HG03565 (cell line): ENCODE data around the gene CT45A3.
"Not testable (repeated sequence)": the region's sequence is repeated elsewhere in the genome, so short reads cannot be mapped to it uniquely, and the experiment has no call there.

Experiments used
- ATAC-seq: cut with Tn5 transposase; IDR thresholded peaks from one replicate; pipeline ENCODE4 v1.9.1; 2021; ENCODE audit warnings: mild to moderate bottlenecking, moderate library complexity; ENCODE audit not compliant: unreplicated experiment

The CT45A3 gene, protein sequence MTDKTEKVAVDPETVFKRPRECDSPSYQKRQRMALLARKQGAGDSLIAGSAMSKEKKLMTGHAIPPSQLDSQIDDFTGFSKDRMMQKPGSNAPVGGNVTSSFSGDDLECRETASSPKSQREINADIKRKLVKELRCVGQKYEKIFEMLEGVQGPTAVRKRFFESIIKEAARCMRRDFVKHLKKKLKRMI

GRCh38 chrX:135768091-135768490 lies at the start of gene CT45A3:
Gene CT45A3, minus strand, starts transcription at chrX:135768191. Its CDS starts 3,747 bp downstream, at chrX:135764444.
- not testable (repeated sequence) for ATAC-seq

GRCh38 chrX:135802687-135803086 lies 34.7 kb upstream of the CT45A3 start, which contains the start of gene CT45A6:
Gene CT45A6, minus strand, starts transcription at chrX:135802787. Its CDS starts 3,794 bp downstream, at chrX:135798993.
- ATAC-seq: not testable (repeated sequence)

DNA sequence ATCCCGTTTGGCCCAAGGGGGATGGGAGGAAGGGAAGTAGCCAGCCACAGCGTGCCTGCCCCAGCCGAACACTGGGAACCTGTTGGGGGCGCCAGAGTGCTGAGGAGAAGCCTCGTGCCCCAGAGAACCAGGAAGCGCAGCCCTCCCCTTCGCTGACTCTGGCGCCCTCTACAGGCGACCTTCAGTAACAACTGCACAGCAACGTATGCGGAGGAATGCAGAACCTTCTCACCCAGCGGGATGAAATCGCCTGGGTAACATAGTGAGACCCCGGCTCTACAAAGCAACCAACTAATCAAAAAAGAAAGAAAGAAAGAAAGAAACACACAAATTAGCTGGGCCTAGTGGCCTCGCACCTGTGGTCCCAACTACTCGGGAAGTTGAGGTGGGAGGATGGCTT lies 17.4 kb upstream of the CT45A3 start, which contains the start of gene CT45A5:
CT45A5 (minus strand) TSS at position 101 of the 400 bp plus-strand sequence. CDS start 3,774 bp downstream, outside the sequence.
- not testable (repeated sequence) for ATAC-seq

DNA sequence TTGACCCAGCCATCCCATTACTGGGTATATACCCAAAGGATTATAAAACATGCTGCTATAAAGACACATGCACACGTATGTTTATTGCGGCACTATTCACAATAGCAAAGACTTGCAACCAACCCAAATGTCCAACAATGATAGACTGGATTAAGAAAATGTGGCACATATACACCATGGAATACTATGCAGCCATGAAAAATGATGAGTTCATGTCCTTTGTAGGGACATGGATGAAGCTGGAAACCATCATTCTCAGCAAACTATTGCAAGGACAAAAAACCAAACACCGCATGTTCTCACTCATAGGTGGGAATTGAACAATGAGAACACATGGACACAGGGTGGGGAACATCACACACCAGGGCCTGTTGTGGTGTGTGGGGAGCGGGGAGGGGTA lies 23.3 kb downstream of the CT45A3 start:
- ATAC-seq: not testable (repeated sequence)

DNA sequence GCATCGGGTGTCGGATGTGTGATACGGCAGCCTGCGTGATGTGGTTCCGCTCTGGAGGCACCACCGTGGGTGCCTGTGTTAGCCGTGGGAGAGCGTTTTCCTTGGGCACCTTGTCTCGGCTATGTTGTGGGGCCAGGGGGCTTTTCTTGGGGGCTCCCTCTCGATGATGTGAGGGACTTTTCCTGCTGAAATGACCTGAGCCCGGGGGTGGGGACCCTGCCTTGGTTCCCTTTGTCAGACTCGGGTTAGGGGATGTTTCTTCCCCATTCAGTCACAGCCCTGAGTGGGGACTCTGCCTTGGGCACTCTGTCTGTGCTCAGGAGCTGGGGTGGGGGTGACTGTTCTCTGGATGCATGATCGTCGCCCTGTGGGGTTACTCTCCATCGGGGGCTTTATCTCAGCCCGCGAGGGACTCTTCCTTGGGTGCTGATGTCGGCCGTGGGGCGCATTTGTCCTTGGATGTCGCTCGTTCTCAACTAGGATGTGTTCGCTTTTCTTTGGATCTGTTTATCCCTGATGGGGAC lies 26.7 kb downstream of the CT45A3 start:
- ATAC-seq: no peak

DNA sequence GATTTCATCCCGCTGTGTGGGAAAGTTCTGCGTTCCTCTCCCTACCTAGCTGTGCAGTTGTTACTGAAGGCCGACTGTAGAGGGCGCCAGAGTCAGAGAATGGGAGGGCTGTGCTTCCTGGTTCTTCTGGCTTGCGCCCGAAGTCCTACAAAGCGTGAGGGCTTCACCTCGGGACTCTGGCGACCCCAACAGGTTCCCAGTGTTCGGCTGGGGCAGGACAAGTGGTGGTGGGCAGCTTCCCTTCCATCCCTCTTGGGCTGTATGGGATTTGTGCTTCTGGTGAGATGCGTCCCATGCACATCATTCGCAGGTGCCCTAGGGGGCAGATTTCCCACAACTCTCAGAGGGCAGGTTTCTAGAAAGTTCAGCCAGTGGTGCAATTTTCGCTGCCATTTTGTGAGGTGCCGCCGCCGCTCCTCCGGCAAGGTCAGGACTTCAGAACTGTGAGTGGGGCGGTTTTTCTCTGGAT lies 27.3 kb downstream of the CT45A3 start:
- no peak for ATAC-seq

DNA sequence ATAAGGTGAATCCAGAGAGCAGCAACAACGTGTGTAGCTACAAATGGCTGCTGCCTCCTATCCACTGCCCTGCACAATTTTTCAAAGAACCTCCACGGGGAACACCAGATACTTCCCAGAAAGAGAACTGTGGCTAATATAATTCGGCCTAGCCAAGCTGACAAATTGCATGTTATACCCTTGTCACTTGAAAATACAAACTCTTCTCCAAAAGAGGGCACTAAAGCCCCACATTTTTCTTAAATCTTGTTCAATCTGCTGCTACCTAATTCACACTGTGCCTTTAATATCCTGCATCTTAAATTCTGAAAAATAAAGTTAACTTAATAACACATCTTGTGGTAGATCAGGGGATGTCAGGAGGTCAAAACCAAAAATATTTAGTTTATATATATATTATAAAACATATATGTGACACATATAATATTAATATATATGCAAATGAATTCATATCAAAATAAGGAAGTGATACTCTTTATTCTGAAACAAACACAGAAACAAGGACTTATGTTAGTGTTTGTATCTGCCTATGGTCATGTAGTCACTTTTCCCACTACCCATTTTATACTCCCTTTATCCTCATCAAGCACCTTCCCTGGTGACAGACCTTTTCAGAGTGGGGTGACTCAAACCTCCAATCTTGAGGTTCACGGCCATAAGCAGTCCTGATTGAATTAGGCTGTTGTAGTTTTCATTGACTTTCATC lies 30.5 kb downstream of the CT45A3 start:
- no peak for ATAC-seq

DNA sequence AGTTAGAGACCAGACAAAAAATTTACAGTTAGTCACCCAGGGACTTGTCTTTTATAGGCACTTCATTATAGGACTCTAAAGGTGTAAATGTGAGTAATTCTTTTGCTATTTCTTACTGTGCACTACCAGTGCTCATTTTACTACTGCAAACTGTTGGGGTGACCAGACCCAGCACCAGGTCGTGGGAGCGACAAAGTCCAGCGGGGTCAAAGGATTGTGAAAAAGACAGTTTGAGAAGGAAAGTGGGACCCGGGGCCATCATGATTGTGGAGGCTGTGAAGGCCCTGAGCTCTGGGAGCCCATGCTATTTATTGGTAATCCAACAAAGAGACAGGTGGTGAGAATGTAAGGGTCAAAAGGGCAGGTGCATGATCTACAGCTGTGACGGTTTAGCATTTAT lies 33.3 kb downstream of the CT45A3 start:
- ATAC-seq: not testable (repeated sequence)

- ATAC-seq: no peak
Measured at GRCh38 chrX:135713795-135714194, 54.2 kb downstream of the CT45A3 start.

DNA sequence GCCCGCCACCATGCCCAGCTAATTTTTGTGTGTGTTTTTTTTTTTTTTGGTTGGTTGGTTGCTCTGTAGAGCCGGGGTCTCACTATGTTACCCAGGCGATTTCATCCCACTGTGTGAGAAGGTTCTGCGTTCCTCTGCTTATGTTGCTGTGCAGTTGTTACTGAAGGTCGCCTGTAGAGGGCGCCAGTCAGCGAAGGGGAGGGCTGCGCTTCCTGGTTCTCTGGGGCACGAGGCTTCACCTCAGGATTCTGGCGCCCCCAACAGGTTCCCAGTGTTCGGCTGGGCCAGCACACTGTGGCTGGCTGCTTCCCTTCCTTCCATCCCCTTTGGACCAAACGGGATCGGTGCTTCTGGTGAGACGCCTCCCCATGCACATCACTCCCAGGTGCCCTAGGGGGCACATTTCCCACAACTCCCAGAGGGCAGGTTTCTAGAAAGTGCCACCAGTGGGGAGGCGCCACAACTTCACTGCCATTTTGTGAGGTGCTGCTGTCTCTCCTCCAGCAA lies 54.8 kb downstream of the CT45A3 start, which contains the start of gene CT45A1:
CT45A1 (plus strand) TSS at position 457 of the 507 bp plus-strand sequence. CDS start 5,302 bp downstream, outside the sequence.
- ATAC-seq: not testable (repeated sequence)
